Ascending aorta (tissue), 2 donors: ENCODE results near the gene MCTP2. TPM values are rescaled to one million over a fixed set of nuclear protein-coding genes. Genes with fewer than 3 reads are reported as not detected.

Experiments
- DNase-seq, 2 donors: peaks; one replicate each; pipeline ENCODE4 v3.0.0-alpha.2; 2019; ENCODE audit warnings: low spot score in 2 of 2
- H3K27ac ChIP-seq, 2 donors: fragments of 200-600 bp; sonication (generic); one replicate each; pipeline ENCODE4 v1.5.1; 2016 to 2017; ENCODE audit warnings: mild to moderate bottlenecking in 1 of 2
- H3K27me3 ChIP-seq: fragments of 200-600 bp; sonication (generic); one replicate; pipeline ENCODE4 v1.5.1; 2017
- H3K36me3 ChIP-seq, 2 donors: fragments of 200-600 bp; sonication (generic); one replicate each; pipeline ENCODE4 v1.5.1; 2016
- H3K4me1 ChIP-seq, 2 donors: fragments of 200-600 bp; sonication (generic); one replicate each; pipeline ENCODE4 v1.5.1; 2016 to 2017; ENCODE audit warnings: mild to moderate bottlenecking in 1 of 2
- H3K4me3 ChIP-seq, 2 donors: fragments of 200-600 bp; sonication (generic); one replicate each; pipeline ENCODE4 v1.5.1; 2016 to 2017; ENCODE audit warnings: mild to moderate bottlenecking in 1 of 2
- H3K9me3 ChIP-seq, 2 donors: fragments of 200-600 bp; sonication (generic); one replicate each; pipeline ENCODE4 v1.5.1; 2016
- intact Hi-C: fragments of 100-400 bp; cut with DNase I; formaldehyde crosslinking; loops from one replicate; pipeline ENCODE4 v1.15.1; 2023
- total RNA-seq: library from RNA; depleted of rRNA; stranded (reverse); fragments of >200 nt; gene quantifications from one replicate; pipeline ENCODE4 v1.1.0, GENCODE V29; 2016
- TF ChIP-seq, protein P1 (sequence below), 3 experiments: fragments of 200-600 bp in 2 of 3; fragments of 450-650 bp in 1 of 3; sonication (generic) in 2 of 3; IDR thresholded peaks; one replicate each; pipeline ENCODE4 v1.5.1; 2016 to 2019; ENCODE audit warnings: antibody characterized with exemption in 3 of 3, mild to moderate bottlenecking in 1 of 3, moderate library complexity in 1 of 3

The MCTP2 gene
- total RNA-seq, 1 donor from 2014 or later = 25.5 TPM

DNA sequence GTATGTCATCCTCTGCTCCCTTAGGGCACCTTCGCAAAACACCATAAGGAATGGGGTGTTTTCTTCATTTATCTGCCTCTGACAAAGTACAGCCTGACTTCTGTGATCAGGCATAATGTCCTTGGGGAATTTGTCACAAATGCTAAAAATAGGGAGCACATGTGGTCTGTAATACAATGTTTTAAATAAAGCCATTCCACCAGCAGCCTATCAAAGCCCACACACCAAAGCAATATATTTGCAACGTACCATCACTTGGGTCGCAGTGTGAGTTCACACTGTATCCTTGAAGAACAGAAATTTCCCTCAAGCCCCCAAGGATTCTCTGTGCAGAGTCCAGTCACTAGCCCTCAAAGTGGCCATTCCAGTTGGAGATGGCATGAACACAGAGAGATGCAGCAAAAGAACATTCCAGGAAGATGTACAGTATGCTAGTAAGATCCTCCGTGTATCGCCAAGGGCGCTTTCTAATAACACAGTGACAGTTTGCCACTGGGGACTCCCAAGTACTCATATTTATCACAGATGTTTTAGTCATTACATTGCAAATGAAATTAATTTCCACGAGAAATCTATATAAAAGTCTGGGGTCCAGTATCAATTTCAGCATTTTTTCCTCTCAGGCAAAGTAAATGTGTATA is 246.7 kb downstream of the MCTP2 start:
- intact Hi-C loops = no loop called here
- Histone ChIP-seq H3K4me1 (no peaks in the 10 kb centered on the region), H3K4me3 (no peak overlapping the region), H3K27me3 (no peaks in the 10 kb centered on the region), H3K27ac (no peak overlapping the region), H3K36me3 (no peaks in the 10 kb centered on the region), H3K9me3 (no peaks in the 10 kb centered on the region)
- DNase-seq = no peak
- TF ChIP-seq, protein P1, sequence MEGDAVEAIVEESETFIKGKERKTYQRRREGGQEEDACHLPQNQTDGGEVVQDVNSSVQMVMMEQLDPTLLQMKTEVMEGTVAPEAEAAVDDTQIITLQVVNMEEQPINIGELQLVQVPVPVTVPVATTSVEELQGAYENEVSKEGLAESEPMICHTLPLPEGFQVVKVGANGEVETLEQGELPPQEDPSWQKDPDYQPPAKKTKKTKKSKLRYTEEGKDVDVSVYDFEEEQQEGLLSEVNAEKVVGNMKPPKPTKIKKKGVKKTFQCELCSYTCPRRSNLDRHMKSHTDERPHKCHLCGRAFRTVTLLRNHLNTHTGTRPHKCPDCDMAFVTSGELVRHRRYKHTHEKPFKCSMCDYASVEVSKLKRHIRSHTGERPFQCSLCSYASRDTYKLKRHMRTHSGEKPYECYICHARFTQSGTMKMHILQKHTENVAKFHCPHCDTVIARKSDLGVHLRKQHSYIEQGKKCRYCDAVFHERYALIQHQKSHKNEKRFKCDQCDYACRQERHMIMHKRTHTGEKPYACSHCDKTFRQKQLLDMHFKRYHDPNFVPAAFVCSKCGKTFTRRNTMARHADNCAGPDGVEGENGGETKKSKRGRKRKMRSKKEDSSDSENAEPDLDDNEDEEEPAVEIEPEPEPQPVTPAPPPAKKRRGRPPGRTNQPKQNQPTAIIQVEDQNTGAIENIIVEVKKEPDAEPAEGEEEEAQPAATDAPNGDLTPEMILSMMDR (IDR thresholded peaks at IDR 0.05) = no peak

DNA sequence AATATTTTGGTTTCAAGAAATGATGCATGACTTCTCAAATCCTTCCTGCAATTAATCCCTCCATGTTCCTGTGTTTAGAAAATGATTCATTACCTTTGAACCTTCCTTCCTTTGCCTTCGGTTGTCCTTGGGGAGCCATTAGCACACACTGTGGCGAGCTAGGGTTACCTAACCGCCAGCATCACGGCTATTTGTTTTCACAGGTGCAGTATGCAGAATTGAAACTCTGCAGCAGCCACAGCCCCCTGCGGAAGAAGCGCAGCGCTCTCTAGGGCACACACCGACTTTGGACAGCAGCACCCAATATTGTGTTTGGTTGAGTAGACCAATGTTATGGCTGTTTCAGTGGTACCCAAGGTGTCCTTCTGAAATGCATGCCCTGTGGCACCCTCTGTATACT is 247.4 kb downstream of the MCTP2 start:
- TF ChIP-seq, protein P1 (IDR thresholded peaks at IDR 0.05) = no peak
- H3K4me1 ChIP-seq = no peaks in the 10 kb centered on the region
- H3K9me3 ChIP-seq = no peaks in the 10 kb centered on the region
- H3K4me3 ChIP-seq = no peak overlapping the region
- H3K36me3 ChIP-seq = no peaks in the 10 kb centered on the region
- no peak overlapping the region for H3K27ac ChIP-seq
- H3K27me3 ChIP-seq = no peaks in the 10 kb centered on the region
- intact Hi-C loops = no loop called here
- no peak for DNase-seq

DNA sequence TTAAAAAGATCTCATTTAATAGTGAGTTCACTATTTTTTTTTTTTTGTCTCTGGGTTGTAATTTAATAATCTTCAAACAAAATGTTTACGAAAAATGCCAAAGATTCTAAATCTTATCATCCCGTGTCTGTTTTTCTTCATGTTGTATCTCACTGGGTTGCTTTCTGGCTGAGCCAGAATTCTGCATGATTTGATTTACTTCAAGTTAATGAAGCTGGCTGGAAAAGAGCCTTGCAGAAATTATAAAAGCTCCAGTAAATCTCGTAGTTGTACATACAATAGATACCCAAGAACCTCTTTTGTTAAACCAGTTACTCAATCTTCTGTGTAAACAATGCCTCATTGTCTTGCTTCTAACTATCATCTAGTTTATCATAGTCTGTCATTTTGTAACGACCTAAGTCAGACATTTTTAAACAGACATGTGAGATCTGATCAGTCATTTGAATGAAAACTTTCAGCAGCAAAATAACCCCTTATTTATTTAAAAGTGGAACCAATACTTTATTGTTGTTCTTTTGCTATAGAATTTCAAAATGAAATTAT is 249.0 kb downstream of the MCTP2 start:
- no peak overlapping the region for H3K4me3 ChIP-seq
- intact Hi-C loops = no loop called here
- H3K36me3 ChIP-seq = no peaks in the 10 kb centered on the region
- H3K27me3 ChIP-seq = no peaks in the 10 kb centered on the region
- no peaks in the 10 kb centered on the region for H3K4me1 ChIP-seq
- no peak for DNase-seq
- H3K27ac ChIP-seq = no peak overlapping the region
- TF ChIP-seq, protein P1 (IDR thresholded peaks at IDR 0.05) = no peak
- no peaks in the 10 kb centered on the region for H3K9me3 ChIP-seq

DNA sequence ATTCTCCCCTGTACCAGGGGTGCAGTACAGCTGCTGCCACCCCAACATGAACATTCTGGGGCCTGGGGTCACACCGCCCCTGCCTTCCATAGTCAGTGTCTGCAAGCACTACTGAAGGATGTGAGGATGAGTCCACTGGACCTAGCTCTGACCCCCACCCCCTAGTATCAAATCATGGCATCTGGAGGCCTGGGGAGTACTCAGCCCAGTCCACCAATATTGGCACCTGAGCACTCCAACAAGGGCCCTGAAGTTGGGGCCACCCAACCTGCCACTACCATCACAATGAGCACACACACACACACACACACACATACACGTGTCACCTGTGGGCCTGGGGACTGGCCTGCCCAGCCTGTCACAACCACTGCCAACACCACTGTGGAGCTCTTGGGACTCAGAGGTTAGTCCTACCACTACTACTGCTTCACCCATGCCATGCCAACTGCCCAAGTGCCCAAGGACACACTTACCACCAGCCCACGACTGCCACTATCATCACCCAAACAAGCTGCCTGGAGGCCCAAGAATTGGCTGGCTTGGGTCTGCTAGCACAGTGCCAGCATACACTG is 253.9 kb downstream of the MCTP2 start:
- Histone ChIP-seq H3K9me3 (no peaks in the 10 kb centered on the region), H3K4me3 (no peak overlapping the region)

DNA sequence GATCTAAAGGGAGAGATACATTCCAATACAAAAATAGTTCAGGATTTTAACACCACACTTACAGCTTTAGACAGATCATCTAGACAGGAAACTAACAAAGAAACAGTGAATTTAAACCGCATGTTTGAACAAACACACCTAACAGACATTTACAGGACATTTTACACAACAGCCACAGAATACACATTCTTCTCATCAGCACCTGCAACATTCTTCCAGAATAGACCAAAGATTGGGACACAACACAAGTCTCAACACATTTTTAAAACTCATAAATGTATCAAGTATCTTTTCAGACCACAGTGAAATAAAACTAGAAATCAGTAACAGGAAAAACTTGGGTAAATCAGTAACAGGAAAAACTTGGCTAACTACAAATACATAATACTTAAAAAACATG is 256.3 kb downstream of the MCTP2 start:
- Histone ChIP-seq H3K9me3 (no peaks in the 10 kb centered on the region), H3K36me3 (no peaks in the 10 kb centered on the region), H3K4me3 (no peak overlapping the region), H3K4me1 (no peaks in the 10 kb centered on the region), H3K27ac (no peak overlapping the region), H3K27me3 (no peaks in the 10 kb centered on the region)
- no peak for DNase-seq
- TF ChIP-seq, protein P1 (IDR thresholded peaks at IDR 0.05) = no peak
- intact Hi-C loops = no loop called here

More for the DNA sequence above, 253.9 kb downstream of the MCTP2 start:
- Histone ChIP-seq H3K27me3 (no peaks in the 10 kb centered on the region), H3K4me1 (no peaks in the 10 kb centered on the region), H3K27ac (no peak overlapping the region), H3K36me3 (no peaks in the 10 kb centered on the region)
- DNase-seq = no peak
- intact Hi-C loops = no loop called here
- TF ChIP-seq, protein P1 (IDR thresholded peaks at IDR 0.05) = no peak
